Neutrophil (primary cell): ENCODE measurements around the gene PARD3.

ENCODE experiments used
- H3K27ac ChIP-seq: fragments of 200-600 bp; sonication (generic); 2 replicates; pipeline ENCODE4 v1.5.1; 2016; ENCODE audit warnings: mild to moderate bottlenecking, moderate library complexity
- H3K27me3 ChIP-seq: fragments of 200-600 bp; sonication (generic); 2 replicates; pipeline ENCODE4 v1.6.0; 2016; ENCODE audit warnings: mild to moderate bottlenecking
- H3K36me3 ChIP-seq: fragments of 200-600 bp; sonication (generic); 2 replicates; pipeline ENCODE4 v1.5.1; 2017
- H3K4me1 ChIP-seq, 2 experiments: fragments of 200-600 bp in 1 of 2; sonication (generic) in 1 of 2; 1 replicate in 1 of 2; 2 replicates in 1 of 2; pipeline versions ENCODE4 v1.5.1 to v1.6.1; 2013 to 2016; ENCODE audit warnings: low read depth in 1 of 2, low read length in 1 of 2, mild to moderate bottlenecking in 1 of 2, moderate library complexity in 1 of 2; ENCODE audit not compliant: control insufficient read depth in 1 of 2, insufficient read depth in 1 of 2
- H3K4me3 ChIP-seq, 2 experiments: fragments of 200-600 bp in 1 of 2; sonication (generic) in 1 of 2; 1 replicate in 1 of 2; 2 replicates in 1 of 2; pipeline ENCODE4 v1.5.1; 2013 to 2016; ENCODE audit warnings: low read depth in 1 of 2, low read length in 1 of 2, mild to moderate bottlenecking in 1 of 2, moderate library complexity in 1 of 2
- H3K9me3 ChIP-seq: fragments of 200-600 bp; sonication (generic); 2 replicates; pipeline ENCODE4 v1.5.1; 2016
- CTCF ChIP-seq: fragments of 200-600 bp; sonication (generic); IDR thresholded peaks from 2 replicates; pipeline ENCODE4 v1.5.1; 2016; ENCODE audit warnings: antibody characterized with exemption

PARD3 gene

GRCh38 chr10:34641913-34642558 lies 173.1 kb downstream of the PARD3 start:
- H3K4me3 ChIP-seq = no peak overlapping the region
- H3K9me3 ChIP-seq = no peaks in the 10 kb centered on the region
- no peaks in the 10 kb centered on the region for H3K36me3 ChIP-seq
- no peaks in the 10 kb centered on the region for H3K4me1 ChIP-seq
- H3K27me3 ChIP-seq = peaks cover under 1% of the 10 kb centered on the region
- no peak overlapping the region for H3K27ac ChIP-seq
- no peak for TF ChIP-seq CTCF

- Histone ChIP-seq H3K27ac (no peak overlapping the region), H3K36me3 (no peaks in the 10 kb centered on the region), H3K9me3 (no peaks in the 10 kb centered on the region), H3K27me3 (peaks cover 8% of the 10 kb centered on the region), H3K4me1 (no peaks in the 10 kb centered on the region), H3K4me3 (no peak overlapping the region)
- no peak for TF ChIP-seq CTCF
Measured at GRCh38 chr10:34641147-34641912, 173.8 kb downstream of the PARD3 start.

- Histone ChIP-seq H3K27ac (no peak overlapping the region), H3K4me1 (no peaks in the 10 kb centered on the region), H3K27me3 (peaks cover 10% of the 10 kb centered on the region), H3K4me3 (no peak overlapping the region), H3K36me3 (no peaks in the 10 kb centered on the region), H3K9me3 (no peaks in the 10 kb centered on the region)
- peak; percentile 89 for TF ChIP-seq CTCF
Measured at GRCh38 chr10:34638406-34639054, 176.6 kb downstream of the PARD3 start.

GRCh38 chr10:34637418-34637911 lies 177.6 kb downstream of the PARD3 start:
- peaks cover 10% of the 10 kb centered on the region for H3K27me3 ChIP-seq
- H3K27ac ChIP-seq = no peak overlapping the region
- H3K4me1 ChIP-seq = no peaks in the 10 kb centered on the region
- no peaks in the 10 kb centered on the region for H3K9me3 ChIP-seq
- no peak overlapping the region for H3K4me3 ChIP-seq
- peak; percentile 76 for TF ChIP-seq CTCF
- H3K36me3 ChIP-seq = no peaks in the 10 kb centered on the region

GRCh38 chr10:34635111-34635510 lies 180.0 kb downstream of the PARD3 start:
- no peak overlapping the region for H3K27ac ChIP-seq
- peaks cover 10% of the 10 kb centered on the region for H3K27me3 ChIP-seq
- no peaks in the 10 kb centered on the region for H3K36me3 ChIP-seq
- no peaks in the 10 kb centered on the region for H3K4me1 ChIP-seq
- no peak for TF ChIP-seq CTCF
- no peaks in the 10 kb centered on the region for H3K9me3 ChIP-seq
- H3K4me3 ChIP-seq = no peak overlapping the region
